MCF 10A (cell line): ENCODE measurements around the gene LHX4. TPM values are rescaled to one million over a fixed set of nuclear protein-coding genes. Genes with fewer than 3 reads are reported as not detected.

Experiments
- BruUV-seq: library from RNA; stranded (reverse); fragments of 400-500 nt; replicated peaks from 2 replicates; lab custom pipeline; 2021; lab: Mats Ljungman, UMichigan
- CTCF ChIA-PET: fragments of 300-600 bp; sonication (Branson Sonifier 250); formaldehyde crosslinking; extraction: SDS; loops from one replicate; lab custom pipeline; 2021; ENCODE audit warnings: antibody characterized with exemption, inconsistent platforms; lab: Yijun Ruan, JAX
- POLR2A ChIA-PET: fragments of 300-600, 350-650 bp; sonication (Branson Sonifier 250); formaldehyde crosslinking; extraction: SDS; loops from one replicate; lab custom pipeline; 2020; ENCODE audit warnings: antibody characterized with exemption, inconsistent platforms; lab: Yijun Ruan, JAX
- DNase-seq: peaks from one replicate; pipeline ENCODE4 v3.0.0-alpha.2; 2018; ENCODE audit not compliant: unreplicated experiment
- H3K27ac Mint-ChIP-seq: one replicate; pipeline ENCODE4 v1.8.0; 2022; ENCODE audit warnings: mild to moderate bottlenecking, low read depth, mixed read lengths; ENCODE audit not compliant: unreplicated experiment
- H3K27me3 Mint-ChIP-seq: one replicate; pipeline ENCODE4 v1.8.0; 2022; ENCODE audit warnings: mixed read lengths; ENCODE audit not compliant: insufficient read depth, unreplicated experiment
- H3K36me3 Mint-ChIP-seq: one replicate; pipeline ENCODE4 v1.8.0; 2022; ENCODE audit warnings: mild to moderate bottlenecking, moderate library complexity, mixed read lengths; ENCODE audit not compliant: insufficient read depth, unreplicated experiment
- H3K4me1 Mint-ChIP-seq: one replicate; pipeline ENCODE4 v1.8.0; 2022; ENCODE audit warnings: mixed read lengths; ENCODE audit not compliant: insufficient read depth, unreplicated experiment
- H3K4me3 Mint-ChIP-seq: one replicate; pipeline ENCODE4 v1.8.0; 2022; ENCODE audit warnings: mild to moderate bottlenecking, moderate library complexity, mixed read lengths; ENCODE audit not compliant: unreplicated experiment
- H3K9me3 Mint-ChIP-seq: one replicate; pipeline ENCODE4 v1.8.0; 2022; ENCODE audit warnings: mixed read lengths; ENCODE audit not compliant: unreplicated experiment
- intact Hi-C: fragments of 100-400 bp; cut with micrococcal nuclease; formaldehyde crosslinking; loops from 2 replicates; pipeline ENCODE4 v1.14.1; 2022
- total RNA-seq: library from RNA; stranded (reverse); gene quantifications from 2 replicates; pipeline ENCODE4 v1.2.3, GENCODE V29; 2022
- TF ChIP-seq, protein P1 (sequence below): fragments of 200-600 bp; IDR thresholded peaks from one replicate; pipeline ENCODE4 v1.8.0; 2022; ENCODE audit warnings: antibody characterized with exemption, mild to moderate bottlenecking; ENCODE audit not compliant: unreplicated experiment

Gene LHX4
- total RNA-seq, 1 experiment from 2014 or later = not detected

DNA sequence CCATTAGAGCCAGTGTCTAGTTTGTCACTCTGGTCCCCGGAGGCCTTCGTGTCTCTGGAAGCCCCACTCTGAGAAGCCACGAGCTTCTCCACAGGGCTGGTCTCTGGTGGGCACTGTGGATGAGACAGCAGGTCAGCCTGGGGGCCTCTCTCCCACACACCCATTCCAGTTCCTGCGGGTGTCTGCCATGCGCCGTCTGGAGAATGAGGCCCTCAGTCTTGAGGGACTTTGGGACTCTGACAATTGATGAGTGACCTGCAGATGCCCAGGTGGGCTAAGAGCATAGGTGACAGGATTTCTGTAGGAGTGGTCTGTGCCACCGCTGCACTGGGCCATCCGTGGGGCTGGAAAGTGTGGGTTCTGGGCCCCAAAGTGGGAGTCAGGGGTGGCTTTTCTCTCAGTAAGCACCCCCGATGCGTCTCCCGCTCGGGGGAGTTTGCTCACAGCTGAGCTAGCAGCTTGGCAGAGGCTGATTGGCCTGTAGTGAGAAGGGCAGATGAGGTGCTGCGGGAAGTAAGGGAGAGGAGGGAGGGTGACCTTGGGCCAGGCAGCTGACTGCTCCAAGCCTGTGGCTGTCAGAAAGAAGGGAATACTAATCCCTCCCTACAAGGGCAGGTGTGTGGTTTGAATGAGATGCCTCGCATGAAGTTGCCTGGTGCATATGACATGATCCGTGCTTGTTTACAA, 26.4 kb downstream of the LHX4 start:
- H3K27ac Mint-ChIP-seq = peak overlapping the region; percentile 28
- H3K27me3 Mint-ChIP-seq = peaks cover 41% of the 10 kb centered on the region
- POLR2A ChIA-PET = interaction anchor here (1.0 to 1.5 kb wide), 2 partner anchors 12 to 218 kb away, joined by 3 to 4 read pairs; no protein-coding TSS in a partner anchor
- DNase-seq = no peak
- no peaks in the 10 kb centered on the region for H3K9me3 Mint-ChIP-seq
- BruUV-seq = no TSS peak
- intact Hi-C loops = loop anchor here (10.0 kb wide), 1 partner anchor 608 kb away; no protein-coding TSS in a partner anchor
- TF ChIP-seq, protein P1, sequence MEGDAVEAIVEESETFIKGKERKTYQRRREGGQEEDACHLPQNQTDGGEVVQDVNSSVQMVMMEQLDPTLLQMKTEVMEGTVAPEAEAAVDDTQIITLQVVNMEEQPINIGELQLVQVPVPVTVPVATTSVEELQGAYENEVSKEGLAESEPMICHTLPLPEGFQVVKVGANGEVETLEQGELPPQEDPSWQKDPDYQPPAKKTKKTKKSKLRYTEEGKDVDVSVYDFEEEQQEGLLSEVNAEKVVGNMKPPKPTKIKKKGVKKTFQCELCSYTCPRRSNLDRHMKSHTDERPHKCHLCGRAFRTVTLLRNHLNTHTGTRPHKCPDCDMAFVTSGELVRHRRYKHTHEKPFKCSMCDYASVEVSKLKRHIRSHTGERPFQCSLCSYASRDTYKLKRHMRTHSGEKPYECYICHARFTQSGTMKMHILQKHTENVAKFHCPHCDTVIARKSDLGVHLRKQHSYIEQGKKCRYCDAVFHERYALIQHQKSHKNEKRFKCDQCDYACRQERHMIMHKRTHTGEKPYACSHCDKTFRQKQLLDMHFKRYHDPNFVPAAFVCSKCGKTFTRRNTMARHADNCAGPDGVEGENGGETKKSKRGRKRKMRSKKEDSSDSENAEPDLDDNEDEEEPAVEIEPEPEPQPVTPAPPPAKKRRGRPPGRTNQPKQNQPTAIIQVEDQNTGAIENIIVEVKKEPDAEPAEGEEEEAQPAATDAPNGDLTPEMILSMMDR = no peak
- CTCF ChIA-PET = interaction anchor here (0.6 to 1.4 kb wide), 3 partner anchors 13 to 225 kb away, joined by 3 to 4 read pairs (median 4); no protein-coding TSS in a partner anchor
- H3K4me3 Mint-ChIP-seq = no peak overlapping the region
- H3K4me1 Mint-ChIP-seq = peaks cover 6% of the 10 kb centered on the region
- no peaks in the 10 kb centered on the region for H3K36me3 Mint-ChIP-seq

GRCh38 chr1:180257028-180257386, 26.9 kb downstream of the LHX4 start:
- ChIA-PET CTCF (interaction anchor here (0.6 to 1.4 kb wide), 4 partner anchors 12 to 442 kb away, joined by 3 to 4 read pairs (median 3); no protein-coding TSS in a partner anchor), POLR2A (interaction anchor here (1.0 kb wide), 1 partner anchor 217 kb away, joined by 3 read pairs; no protein-coding TSS in a partner anchor)
- Mint-ChIP-seq H3K4me3 (no peak overlapping the region), H3K27ac (no peak overlapping the region), H3K36me3 (no peaks in the 10 kb centered on the region), H3K9me3 (no peaks in the 10 kb centered on the region), H3K27me3 (peaks cover 43% of the 10 kb centered on the region), H3K4me1 (peaks cover 6% of the 10 kb centered on the region)
- BruUV-seq = no TSS peak
- DNase-seq = no peak
- intact Hi-C loops = loop anchor here (10.0 kb wide), 1 partner anchor 608 kb away; no protein-coding TSS in a partner anchor
- TF ChIP-seq, protein P1 = no peak

- H3K4me1 Mint-ChIP-seq = peaks cover 5% of the 10 kb centered on the region
- no peak for DNase-seq
- H3K36me3 Mint-ChIP-seq = no peaks in the 10 kb centered on the region
- intact Hi-C loops = loop anchor here (10.0 kb wide), 1 partner anchor 607 kb away; no protein-coding TSS in a partner anchor
- CTCF ChIA-PET = interaction anchor here (0.6 to 0.8 kb wide), 3 partner anchors 13 to 443 kb away, joined by 3 to 4 read pairs (median 3); no protein-coding TSS in a partner anchor
- H3K27me3 Mint-ChIP-seq = peaks cover 43% of the 10 kb centered on the region
- POLR2A ChIA-PET = interaction anchor here (1.0 kb wide), 1 partner anchor 217 kb away, joined by 3 read pairs; no protein-coding TSS in a partner anchor
- no peaks in the 10 kb centered on the region for H3K9me3 Mint-ChIP-seq
- no TSS peak for BruUV-seq
- TF ChIP-seq, protein P1 = no peak
- H3K27ac Mint-ChIP-seq = no peak overlapping the region
- H3K4me3 Mint-ChIP-seq = no peak overlapping the region
Observed at GRCh38 chr1:180257486-180257885, 27.4 kb downstream of the LHX4 start.

- peaks cover 43% of the 10 kb centered on the region for H3K27me3 Mint-ChIP-seq
- TF ChIP-seq, protein P1 = no peak
- ChIA-PET CTCF (interaction anchor here (0.7 to 1.4 kb wide), 3 partner anchors 13 to 224 kb away, joined by 3 to 4 read pairs (median 3); no protein-coding TSS in a partner anchor), POLR2A (interaction anchor here (1.3 kb wide), 1 partner anchor 19 kb away, joined by 3 read pairs; no protein-coding TSS in a partner anchor)
- no peak for DNase-seq
- no peak overlapping the region for H3K27ac Mint-ChIP-seq
- H3K4me3 Mint-ChIP-seq = no peak overlapping the region
- intact Hi-C loops = loop anchor here (10.0 kb wide), 1 partner anchor 607 kb away; no protein-coding TSS in a partner anchor
- H3K4me1 Mint-ChIP-seq = no peaks in the 10 kb centered on the region
- no TSS peak for BruUV-seq
- no peaks in the 10 kb centered on the region for H3K36me3 Mint-ChIP-seq
- no peaks in the 10 kb centered on the region for H3K9me3 Mint-ChIP-seq
Observed at GRCh38 chr1:180258290-180258689, 28.2 kb downstream of the LHX4 start.
